DMS114 treated with DMSO at 0.1 percent for 48 hours (cell line): ENCODE results near the gene PALLD.

Experiments used
- DNase-seq: peaks from one replicate; lab custom pipeline; 2025; ENCODE audit not compliant: unreplicated experiment; lab: John Stamatoyannopoulos, UW

Gene PALLD

GRCh38 chr4:168886351-168886750 is 389.5 kb downstream of the PALLD start:
- DNase-seq, result no peak

DNA sequence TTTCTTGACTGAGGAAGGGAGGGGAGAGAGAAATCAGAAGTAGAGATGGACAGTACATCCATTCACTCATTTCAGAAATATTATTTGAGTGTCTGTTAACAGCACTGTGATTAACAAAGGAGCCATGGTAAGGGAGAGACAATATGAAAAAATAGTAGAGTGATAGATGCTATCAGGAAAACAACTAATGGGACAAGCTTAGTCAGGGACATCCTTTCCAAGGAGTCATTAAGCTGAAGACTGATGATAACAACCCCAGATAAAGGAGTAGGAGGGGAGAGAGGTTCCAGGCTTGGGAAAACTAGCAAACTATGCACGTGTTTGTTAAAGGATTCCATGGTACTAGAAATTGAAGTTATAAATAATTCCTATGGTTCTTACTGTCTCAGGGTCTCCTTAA is 391.0 kb downstream of the PALLD start:
- no peak for DNase-seq

DNA sequence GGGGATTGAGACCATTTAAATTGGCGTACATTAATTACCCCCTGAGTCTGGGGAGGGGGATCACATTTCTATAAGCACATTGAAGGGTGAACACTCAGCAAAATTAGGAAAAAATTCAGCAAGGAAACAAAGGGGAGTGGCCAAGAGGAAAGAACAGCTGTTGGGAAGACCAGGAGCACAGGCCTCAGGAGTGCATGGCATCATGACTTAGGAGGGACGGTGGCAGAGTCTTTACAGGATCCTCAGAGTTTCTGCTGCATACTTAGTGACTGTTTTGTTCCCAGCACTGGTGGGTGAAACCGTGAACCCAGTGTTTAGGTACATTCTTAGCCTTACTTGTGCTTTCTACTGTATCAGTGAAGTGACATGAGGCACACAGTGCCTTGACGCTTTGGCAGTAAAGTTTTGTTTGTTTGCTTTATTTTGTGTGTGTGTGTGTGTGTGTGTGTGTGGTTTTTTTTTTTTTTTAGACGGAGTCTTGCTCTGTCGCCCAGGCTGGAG is 391.9 kb downstream of the PALLD start:
- no peak for DNase-seq

DNA sequence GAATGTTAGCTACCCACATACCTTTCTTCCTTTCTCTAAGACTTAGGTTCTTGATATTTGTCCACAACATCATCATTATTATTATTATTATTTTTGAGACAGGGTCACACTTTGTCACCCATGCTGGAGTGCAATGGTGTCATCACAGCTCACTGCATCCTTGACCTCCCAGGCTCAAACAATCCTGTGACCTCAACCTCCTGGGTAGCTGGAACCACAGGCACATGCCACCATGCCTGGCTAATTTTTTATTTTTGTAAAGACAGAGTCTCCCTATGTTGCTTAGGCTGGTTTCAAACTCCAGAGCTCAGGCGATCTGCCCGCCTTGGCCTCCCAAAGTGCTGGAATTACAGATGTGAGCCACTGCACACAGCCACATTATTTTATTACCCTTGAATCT is 394.2 kb downstream of the PALLD start:
- no peak for DNase-seq

DNA sequence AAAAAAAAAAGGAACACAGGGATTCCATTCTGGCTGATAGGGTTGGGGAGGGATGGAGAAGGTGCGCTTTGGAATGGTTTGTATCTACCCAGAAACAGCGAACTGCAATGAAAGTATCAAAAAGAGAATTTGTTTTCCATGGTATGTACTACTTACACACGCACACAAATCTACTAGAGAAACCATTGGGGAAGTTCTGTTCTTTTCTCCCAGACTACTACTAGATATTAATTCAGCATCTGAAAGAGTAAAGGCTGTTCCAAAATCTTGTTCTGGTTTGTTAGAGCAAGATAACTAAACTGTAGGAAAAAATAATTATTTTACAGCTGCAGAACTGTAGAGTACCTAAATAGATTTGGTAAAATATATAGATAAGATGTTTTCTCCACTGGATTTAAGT is 394.8 kb downstream of the PALLD start:
- DNase-seq, result no peak

GRCh38 chr4:168892475-168892874 is 395.6 kb downstream of the PALLD start:
- DNase-seq, result no peak

DNA sequence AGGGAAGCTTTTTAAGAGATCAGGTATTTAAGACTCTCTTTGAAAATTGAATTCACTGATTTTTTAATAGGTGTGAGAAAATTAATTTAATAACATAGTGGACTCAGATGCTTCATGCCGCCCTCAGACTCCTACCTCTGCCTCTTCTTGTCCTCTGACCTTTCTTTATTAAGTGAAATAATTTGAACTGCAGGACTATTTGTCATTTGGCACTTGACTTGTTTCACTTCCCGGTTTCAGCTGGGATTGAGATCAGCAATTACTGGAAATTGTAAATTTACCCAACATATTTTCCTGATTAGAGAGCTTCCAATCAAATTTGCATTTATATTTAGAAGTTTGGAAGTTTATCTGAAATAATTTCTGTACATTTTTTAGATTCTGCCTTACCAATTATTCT is 396.4 kb downstream of the PALLD start:
- DNase-seq, result no peak

- no peak for DNase-seq
These were observed 397.0 kb downstream of the PALLD start for GRCh38 chr4:168893807-168894206.

- DNase-seq, result no peak
These were observed 403.2 kb downstream of the PALLD start for GRCh38 chr4:168900080-168900479.

DNA sequence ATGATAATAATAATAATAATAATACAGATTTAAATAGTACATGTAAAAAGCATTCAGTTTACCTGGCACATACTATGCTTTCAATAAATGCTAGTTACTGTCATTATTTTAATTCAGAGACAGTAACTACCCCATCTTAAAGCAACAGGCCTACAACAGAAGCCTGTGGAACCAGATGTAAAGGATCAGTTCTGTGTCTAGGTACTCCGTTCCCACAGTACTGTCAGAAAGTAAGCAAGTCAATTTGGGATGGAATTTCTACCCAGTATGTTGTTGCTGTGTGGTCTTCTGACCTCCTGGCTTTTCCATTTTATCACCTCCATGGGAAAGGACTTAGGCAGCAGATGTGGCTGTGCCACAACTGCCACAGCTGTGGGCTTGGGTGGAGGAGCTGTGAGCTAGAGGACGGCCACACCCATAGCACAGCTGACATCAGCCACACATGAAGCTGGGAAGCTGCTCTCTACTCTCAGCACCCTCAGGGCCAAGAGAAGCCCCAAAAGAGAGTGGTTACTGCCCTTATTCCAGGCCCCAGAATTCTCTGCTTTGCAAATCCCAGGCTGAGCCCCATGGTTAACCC is 410.4 kb downstream of the PALLD start:
- DNase-seq, result no peak

- DNase-seq, result no peak
These were observed 411.2 kb downstream of the PALLD start for GRCh38 chr4:168908093-168908492.

- no peak for DNase-seq
These were observed 412.0 kb downstream of the PALLD start for GRCh38 chr4:168908851-168909273.

GRCh38 chr4:168914095-168914494 is 417.2 kb downstream of the PALLD start:
- DNase-seq, result no peak

DNA sequence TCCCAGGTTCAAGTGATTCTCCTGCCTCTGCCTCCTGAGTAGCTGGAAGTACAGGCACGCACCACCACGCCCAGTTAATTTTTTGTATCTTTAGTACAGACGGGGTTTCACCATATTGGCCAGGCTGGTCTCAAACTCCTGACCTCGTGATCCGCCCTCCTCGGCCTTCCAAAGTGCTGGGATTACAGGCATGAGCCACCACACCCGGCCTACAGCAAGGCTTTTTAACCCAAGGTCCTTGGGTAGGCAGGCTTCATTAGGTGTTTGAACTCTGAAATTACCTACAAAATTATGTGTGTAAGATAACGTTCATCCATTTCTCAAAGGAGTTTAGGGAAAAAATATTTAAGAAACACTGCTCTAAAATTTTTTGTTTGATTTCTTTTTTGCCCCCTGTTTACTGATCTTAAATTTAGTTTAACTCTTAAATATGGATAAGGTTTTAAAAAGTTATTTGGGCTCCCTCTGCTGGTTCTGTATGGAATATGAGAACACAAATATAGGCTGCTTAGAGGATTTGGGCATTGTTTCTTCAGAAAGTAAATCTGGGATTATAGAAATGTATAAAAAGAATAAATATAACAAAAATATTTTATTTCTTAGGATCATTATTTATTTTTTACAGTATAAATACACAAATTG is 420.4 kb downstream of the PALLD start:
- DNase-seq, result peak; percentile 46

GRCh38 chr4:168919706-168920324 is 423.0 kb downstream of the PALLD start:
- no peak for DNase-seq

GRCh38 chr4:168920441-168921065 is 423.7 kb downstream of the PALLD start:
- DNase-seq, result no peak

- peak; percentile 74 for DNase-seq
These were observed 426.8 kb downstream of the PALLD start for GRCh38 chr4:168923526-168924194.

DNA sequence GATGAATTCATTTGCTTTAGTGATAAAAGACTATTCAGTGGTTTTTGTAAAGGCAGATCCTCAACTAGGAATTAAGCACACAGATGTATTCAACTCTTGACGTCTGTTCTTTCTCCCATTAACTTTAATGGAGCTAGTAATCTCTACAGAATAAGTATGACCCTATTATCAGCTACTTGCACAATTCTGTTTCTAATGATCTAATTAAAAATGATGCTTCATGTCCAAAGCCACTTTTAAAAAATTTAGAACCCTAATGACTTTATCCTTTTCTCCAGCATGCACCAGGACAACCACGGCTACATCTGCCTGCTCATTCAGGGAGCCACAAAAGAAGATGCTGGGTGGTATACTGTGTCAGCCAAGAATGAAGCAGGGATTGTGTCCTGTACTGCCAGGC is 427.8 kb downstream of the PALLD start:
- no peak for DNase-seq

DNA sequence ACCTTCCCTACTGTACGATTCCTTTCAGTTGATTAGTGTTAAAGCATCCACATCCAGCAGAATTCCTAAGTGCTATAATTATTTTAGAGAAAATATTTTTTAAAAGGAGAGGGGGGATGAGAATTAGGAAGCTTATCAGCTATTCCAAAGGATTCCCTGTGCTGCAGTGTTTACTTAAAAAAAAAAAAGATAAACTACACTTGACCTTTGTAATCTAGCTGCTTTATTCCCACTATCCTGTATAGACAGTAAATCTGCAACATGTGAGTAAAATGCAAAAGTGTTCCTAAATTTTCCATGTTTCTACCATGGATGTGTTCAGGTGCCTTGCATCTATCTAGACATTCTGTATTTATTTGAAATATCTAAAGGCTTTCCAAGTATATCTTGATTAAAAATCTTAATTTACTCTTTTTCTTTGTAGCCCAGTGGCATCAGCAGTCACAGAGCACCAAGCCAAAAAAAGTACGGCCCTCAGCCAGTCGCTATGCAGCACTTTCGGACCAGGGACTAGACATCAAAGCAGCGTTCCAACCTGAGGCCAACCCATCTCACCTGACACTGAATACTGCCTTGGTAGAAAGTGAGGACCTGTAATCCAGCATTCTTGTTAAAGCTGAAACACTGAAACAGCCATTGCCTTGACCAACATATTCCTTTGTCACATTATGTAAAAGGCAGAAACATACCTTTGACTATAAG is 429.1 kb downstream of the PALLD start:
- DNase-seq, result no peak

DNA sequence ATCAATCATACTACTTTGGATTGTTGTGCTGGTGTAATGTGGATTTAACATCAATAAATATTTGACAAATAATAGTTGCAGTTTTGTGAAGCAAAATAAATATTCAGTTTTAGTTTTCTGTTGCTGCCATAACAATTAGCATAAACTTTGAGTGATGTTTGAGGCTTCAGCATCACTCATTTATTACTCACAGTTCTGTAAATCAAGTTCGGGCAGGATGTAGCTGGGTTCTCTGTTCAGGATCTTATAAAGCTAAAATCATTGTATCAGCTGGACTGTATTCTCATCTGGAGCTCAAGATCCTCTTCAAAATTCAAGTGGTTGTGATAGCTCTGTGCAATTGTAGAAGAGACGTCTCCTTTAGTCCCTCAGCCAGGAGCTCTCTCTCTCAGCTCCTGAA is 431.5 kb downstream of the PALLD start:
- DNase-seq, result no peak

- no peak for DNase-seq
These were observed 432.0 kb downstream of the PALLD start for GRCh38 chr4:168928875-168929274.
